Kidney epithelial cell (primary cell): ENCODE results near the gene HORMAD1. TPM values are rescaled to one million over a fixed set of nuclear protein-coding genes. Genes with fewer than 3 reads are reported as not detected.
"Not testable (repeated sequence)": the region's sequence is repeated elsewhere in the genome, so short reads cannot be mapped to it uniquely, and the experiment has no call there.

ENCODE experiments used
- DNase-seq: peaks from one replicate; pipeline ENCODE4 v3.0.0-alpha.2; 2010; ENCODE audit warnings: low read depth
- H3K27me3 ChIP-seq: 2 replicates; pipeline ENCODE4 v1.6.0; 2011; ENCODE audit warnings: low read length; ENCODE audit not compliant: control insufficient read depth, insufficient read depth
- H3K36me3 ChIP-seq: 2 replicates; pipeline ENCODE4 v1.5.1; 2011; ENCODE audit warnings: low read length; ENCODE audit not compliant: control insufficient read depth, insufficient read depth
- H3K4me3 ChIP-seq: 2 replicates; pipeline ENCODE4 v1.5.1; 2011; ENCODE audit warnings: low read depth, mild to moderate bottlenecking, control low read depth, low read length
- total RNA-seq: library from RNA; depleted of rRNA; stranded (reverse); fragments of >200 nt; gene quantifications from 2 replicates; pipeline ENCODE4 v1.2.3, GENCODE V29; 2015
- TF ChIP-seq, protein P1 (sequence below): IDR thresholded peaks from 2 replicates; pipeline ENCODE4 v1.5.1; 2011; ENCODE audit warnings: mild to moderate bottlenecking, moderate library complexity, low read length, control low read depth, inconsistent platforms; ENCODE audit not compliant: insufficient read depth, poor library complexity, severe bottlenecking

HORMAD1 gene, protein sequence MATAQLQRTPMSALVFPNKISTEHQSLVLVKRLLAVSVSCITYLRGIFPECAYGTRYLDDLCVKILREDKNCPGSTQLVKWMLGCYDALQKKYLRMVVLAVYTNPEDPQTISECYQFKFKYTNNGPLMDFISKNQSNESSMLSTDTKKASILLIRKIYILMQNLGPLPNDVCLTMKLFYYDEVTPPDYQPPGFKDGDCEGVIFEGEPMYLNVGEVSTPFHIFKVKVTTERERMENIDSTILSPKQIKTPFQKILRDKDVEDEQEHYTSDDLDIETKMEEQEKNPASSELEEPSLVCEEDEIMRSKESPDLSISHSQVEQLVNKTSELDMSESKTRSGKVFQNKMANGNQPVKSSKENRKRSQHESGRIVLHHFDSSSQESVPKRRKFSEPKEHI
- total RNA-seq: not detected in 2 replicates

DNA sequence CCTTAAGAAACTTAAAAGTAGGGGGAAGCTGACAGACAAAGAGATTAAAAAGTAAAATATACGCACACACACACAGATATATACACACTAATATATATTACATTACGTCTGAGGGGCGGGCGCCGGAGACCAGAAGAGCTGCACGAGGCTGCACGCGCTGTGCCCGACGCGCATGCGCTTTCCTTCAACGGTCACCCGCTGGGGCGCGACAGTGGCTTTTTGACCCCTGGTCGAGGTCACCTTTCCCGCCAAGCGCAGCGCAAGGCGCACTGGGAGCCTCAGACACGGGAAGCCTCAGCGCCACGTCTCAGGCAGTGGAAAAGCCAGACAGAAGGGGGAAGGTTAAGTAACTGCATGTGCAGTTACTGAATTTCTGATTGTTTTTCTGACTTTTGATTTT, at the start of gene HORMAD1:
HORMAD1 (minus strand) TSS at position 193 of the 400 bp plus-strand sequence. CDS start 1,390 bp downstream, outside the sequence.
- no peaks in the 10 kb centered on the region for H3K36me3 ChIP-seq
- TF ChIP-seq, protein P1, sequence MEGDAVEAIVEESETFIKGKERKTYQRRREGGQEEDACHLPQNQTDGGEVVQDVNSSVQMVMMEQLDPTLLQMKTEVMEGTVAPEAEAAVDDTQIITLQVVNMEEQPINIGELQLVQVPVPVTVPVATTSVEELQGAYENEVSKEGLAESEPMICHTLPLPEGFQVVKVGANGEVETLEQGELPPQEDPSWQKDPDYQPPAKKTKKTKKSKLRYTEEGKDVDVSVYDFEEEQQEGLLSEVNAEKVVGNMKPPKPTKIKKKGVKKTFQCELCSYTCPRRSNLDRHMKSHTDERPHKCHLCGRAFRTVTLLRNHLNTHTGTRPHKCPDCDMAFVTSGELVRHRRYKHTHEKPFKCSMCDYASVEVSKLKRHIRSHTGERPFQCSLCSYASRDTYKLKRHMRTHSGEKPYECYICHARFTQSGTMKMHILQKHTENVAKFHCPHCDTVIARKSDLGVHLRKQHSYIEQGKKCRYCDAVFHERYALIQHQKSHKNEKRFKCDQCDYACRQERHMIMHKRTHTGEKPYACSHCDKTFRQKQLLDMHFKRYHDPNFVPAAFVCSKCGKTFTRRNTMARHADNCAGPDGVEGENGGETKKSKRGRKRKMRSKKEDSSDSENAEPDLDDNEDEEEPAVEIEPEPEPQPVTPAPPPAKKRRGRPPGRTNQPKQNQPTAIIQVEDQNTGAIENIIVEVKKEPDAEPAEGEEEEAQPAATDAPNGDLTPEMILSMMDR: no peak
- H3K27me3 ChIP-seq: no peaks in the 10 kb centered on the region
- DNase-seq: no peak
- no peak within 1 kb of the TSS for H3K4me3 ChIP-seq

DNA sequence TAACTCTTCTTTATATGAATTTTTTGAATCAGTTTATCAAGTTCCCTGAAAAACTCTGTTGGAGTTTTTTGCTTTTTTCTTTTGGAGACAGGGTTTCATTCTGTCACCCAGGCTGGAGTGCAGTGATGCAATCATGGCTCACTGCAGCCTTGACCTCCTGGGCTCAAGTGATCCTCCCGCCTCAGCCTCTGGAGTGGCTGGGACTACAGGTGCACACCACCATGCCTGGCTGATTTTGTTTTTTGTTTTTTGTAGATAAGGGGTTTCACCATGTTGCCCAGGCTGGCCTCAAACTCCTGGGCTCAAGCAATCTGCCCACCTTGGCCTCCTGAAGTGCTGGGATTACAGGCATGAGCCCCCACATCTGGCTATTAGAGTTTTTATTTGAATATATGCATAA, 47.0 kb upstream of the HORMAD1 start:
- not testable (repeated sequence) for DNase-seq, H3K27me3 ChIP-seq, H3K4me3 ChIP-seq, H3K36me3 ChIP-seq

DNA sequence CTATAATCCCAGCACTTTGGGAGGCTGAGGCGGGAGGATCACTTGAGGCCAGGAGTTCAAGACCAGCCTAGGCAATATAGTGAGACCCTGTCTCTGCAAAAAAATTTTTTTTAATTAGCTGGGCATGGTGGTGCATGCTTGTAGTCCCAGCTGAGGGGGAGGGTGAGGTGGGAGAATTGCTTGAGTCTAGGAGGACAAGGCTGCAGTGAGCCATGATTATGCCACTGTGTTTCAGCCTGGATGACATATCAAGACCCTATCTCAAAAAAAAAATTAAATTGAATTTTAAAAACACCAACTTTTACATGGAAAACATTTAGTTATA, 45.2 kb upstream of the HORMAD1 start:
- not testable (repeated sequence) for H3K4me3 ChIP-seq, DNase-seq, H3K36me3 ChIP-seq, H3K27me3 ChIP-seq

DNA sequence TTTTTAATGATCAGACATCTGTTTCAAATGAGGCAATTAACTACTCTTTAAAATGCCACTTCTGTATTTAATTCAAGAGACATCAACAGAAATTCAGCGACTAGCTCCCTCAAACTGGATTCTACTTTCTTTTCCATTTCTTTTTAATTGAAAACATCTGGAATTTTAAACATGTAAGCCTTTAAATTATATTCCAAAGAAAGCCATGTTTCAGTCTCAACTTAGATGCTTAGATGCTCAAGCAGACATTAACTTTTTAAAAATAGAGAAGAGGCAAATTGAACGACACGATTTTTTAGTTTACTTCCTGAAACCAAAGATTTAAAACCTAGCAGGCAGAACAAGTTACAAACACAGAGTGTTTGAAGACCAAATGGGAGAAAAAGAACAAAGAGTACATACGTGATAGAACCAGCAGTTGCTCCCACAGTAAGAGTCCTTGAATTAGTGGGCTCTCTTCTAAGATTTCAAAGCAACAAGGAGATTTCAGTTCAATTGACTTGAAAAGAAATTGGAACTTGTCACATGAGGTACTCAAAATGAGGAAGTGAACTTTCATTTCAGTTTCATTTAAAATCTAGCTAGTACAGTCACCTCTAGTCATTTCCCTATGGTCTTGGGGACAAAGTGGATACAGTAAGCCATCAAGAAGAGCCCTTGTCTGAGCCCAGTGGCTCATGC, 44.7 kb upstream of the HORMAD1 start, which contains the start of gene CTSS:
CTSS (minus strand) TSS at position 483 of the 681 bp plus-strand sequence. CDS start 1,015 bp downstream, outside the sequence.
- H3K27me3 ChIP-seq: no peaks in the 10 kb centered on the region
- no peak within 1 kb of the TSS for H3K4me3 ChIP-seq
- H3K36me3 ChIP-seq: no peaks in the 10 kb centered on the region
- TF ChIP-seq, protein P1: no peak
- DNase-seq: no peak

DNA sequence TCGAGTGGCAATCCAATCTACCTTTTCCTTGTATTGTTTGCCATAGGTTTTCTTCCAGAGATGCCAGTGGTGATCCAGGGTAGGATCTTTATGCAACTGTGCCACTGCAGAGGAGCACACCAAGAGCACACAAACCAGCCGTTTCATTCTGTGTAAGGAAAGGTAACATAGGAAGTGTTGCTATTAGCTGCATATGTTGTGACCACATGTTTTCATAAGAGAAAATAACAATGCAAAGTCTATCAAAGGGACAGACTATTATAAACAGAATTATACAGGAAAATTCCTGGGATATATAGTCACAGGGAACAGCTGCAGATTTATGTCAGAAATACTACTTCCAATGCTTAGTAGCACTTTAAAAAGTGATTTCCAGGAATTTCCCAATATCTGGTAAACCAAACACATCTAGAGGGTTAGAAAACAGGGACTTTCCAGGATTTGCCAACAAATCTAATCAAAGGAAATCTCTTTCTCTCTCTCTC, 44.0 kb upstream of the HORMAD1 start:
- DNase-seq: peak; percentile 56
- H3K4me3 ChIP-seq: no peak overlapping the region
- no peaks in the 10 kb centered on the region for H3K36me3 ChIP-seq
- no peaks in the 10 kb centered on the region for H3K27me3 ChIP-seq
- TF ChIP-seq, protein P1: no peak

DNA sequence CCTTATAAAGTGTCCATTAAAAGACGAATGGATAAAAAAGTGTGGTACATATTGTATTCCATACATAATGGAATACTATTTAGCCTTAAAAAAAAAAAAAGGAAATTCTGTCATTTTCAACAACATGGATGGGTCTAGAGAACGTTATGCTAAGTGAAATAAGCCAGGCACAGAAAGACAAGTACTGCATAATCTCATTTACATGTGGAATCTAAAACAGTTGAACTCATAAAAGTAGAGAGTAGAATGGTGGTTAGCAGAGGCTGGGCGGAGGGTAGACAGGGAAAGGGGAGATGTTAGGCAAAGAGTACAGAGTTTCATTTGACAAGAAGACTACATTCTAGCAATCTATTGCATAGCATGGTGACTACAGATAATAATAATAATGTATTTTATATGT, 42.3 kb upstream of the HORMAD1 start:
- no peak for DNase-seq

More for the DNA sequence above, 42.3 kb upstream of the HORMAD1 start:
- H3K27me3 ChIP-seq: no peaks in the 10 kb centered on the region
- no peaks in the 10 kb centered on the region for H3K36me3 ChIP-seq
- H3K4me3 ChIP-seq: no peak overlapping the region
- TF ChIP-seq, protein P1: no peak
